HG02885 (cell line): ENCODE data around the gene HAT1.
"Not testable (repeated sequence)": the region's sequence is repeated elsewhere in the genome, so short reads cannot be mapped to it uniquely, and the experiment has no call there.

Experiments used
- ATAC-seq: cut with Tn5 transposase; IDR thresholded peaks from one replicate; pipeline ENCODE4 v1.9.1; 2021; ENCODE audit warnings: mild to moderate bottlenecking; ENCODE audit not compliant: unreplicated experiment, poor library complexity

The HAT1 gene

GRCh38 chr2:171966688-171967087 lies 44.4 kb downstream of the HAT1 start:
- ATAC-seq, result no peak

- no peak for ATAC-seq
Observed at GRCh38 chr2:171968509-171968908, 46.2 kb downstream of the HAT1 start.

GRCh38 chr2:171972329-171972982 lies 50.2 kb downstream of the HAT1 start:
- no peak for ATAC-seq

GRCh38 chr2:171979103-171979502 lies 56.8 kb downstream of the HAT1 start:
- ATAC-seq, result no peak

- ATAC-seq, result not testable (repeated sequence)
Observed at GRCh38 chr2:171983924-171984323, 61.7 kb downstream of the HAT1 start.

- ATAC-seq, result no peak
Observed at GRCh38 chr2:171985076-171985475, 62.8 kb downstream of the HAT1 start.

- no peak for ATAC-seq
Observed at GRCh38 chr2:171986778-171987177, 64.5 kb downstream of the HAT1 start.

- no peak for ATAC-seq
Observed at GRCh38 chr2:171991027-171991426, 68.8 kb downstream of the HAT1 start.

- no peak for ATAC-seq
Observed at GRCh38 chr2:171995586-171995985, 73.3 kb downstream of the HAT1 start.

- no peak for ATAC-seq
Observed at GRCh38 chr2:171996021-171996420, 73.8 kb downstream of the HAT1 start.

- not testable (repeated sequence) for ATAC-seq
Observed at GRCh38 chr2:171997031-171997430, 74.8 kb downstream of the HAT1 start.

GRCh38 chr2:171999161-171999560 lies 76.9 kb downstream of the HAT1 start:
- peak; percentile 2 for ATAC-seq

- peak; percentile 97 for ATAC-seq
Observed at GRCh38 chr2:171999604-172000469, 77.6 kb downstream of the HAT1 start, which contains the start of gene METAP1D. Gene METAP1D, plus strand, starts transcription at chr2:171999953. Its CDS starts 17 bp downstream, at chr2:171999970.

- no peak for ATAC-seq
Observed at GRCh38 chr2:172000696-172001361, 78.6 kb downstream of the HAT1 start.

- no peak for ATAC-seq
Observed at GRCh38 chr2:172007372-172007771, 85.1 kb downstream of the HAT1 start.

GRCh38 chr2:172009823-172010222 lies 87.6 kb downstream of the HAT1 start:
- ATAC-seq, result no peak

- ATAC-seq, result no peak
Observed at GRCh38 chr2:172011812-172012575, 89.7 kb downstream of the HAT1 start.

GRCh38 chr2:172012677-172013391 lies 90.6 kb downstream of the HAT1 start:
- ATAC-seq, result no peak

GRCh38 chr2:172013396-172013795 lies 91.1 kb downstream of the HAT1 start:
- peak; percentile 76 for ATAC-seq
